Measurements from ENCODE around the gene OR13G1.

DNA sequence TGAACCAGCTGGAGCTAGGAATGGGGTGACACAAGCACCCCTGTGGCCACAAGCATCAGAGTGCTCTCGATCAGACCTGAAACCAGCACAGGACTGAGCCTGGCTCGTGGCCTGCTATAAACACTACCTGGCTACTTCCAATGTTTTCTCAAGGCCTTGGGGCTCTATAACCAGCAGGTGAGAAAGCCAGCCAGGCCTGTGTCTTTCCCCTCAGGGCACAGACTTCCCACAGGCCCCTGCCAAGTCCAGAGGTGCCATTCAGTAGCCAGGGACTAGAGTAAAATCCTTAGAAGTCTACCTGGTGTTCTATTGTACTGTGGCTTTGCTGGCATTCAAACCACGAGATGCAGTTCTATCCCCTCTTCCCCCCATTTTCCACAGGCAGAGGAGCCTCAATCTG, 51.6 kb downstream of the OR13G1 start:
- TF ChIP-seq POLR2A (IDR thresholded peaks at IDR 0.05), result no peak
- TF ChIP-seq, protein P1, sequence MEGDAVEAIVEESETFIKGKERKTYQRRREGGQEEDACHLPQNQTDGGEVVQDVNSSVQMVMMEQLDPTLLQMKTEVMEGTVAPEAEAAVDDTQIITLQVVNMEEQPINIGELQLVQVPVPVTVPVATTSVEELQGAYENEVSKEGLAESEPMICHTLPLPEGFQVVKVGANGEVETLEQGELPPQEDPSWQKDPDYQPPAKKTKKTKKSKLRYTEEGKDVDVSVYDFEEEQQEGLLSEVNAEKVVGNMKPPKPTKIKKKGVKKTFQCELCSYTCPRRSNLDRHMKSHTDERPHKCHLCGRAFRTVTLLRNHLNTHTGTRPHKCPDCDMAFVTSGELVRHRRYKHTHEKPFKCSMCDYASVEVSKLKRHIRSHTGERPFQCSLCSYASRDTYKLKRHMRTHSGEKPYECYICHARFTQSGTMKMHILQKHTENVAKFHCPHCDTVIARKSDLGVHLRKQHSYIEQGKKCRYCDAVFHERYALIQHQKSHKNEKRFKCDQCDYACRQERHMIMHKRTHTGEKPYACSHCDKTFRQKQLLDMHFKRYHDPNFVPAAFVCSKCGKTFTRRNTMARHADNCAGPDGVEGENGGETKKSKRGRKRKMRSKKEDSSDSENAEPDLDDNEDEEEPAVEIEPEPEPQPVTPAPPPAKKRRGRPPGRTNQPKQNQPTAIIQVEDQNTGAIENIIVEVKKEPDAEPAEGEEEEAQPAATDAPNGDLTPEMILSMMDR (IDR thresholded peaks at IDR 0.05), result no peak

Measured in esophagus squamous epithelium (tissue), 4 donors.